Measurements from ENCODE around the gene NDUFB3.
"Not testable (repeated sequence)": the region's sequence is repeated elsewhere in the genome, so short reads cannot be mapped to it uniquely, and the experiment has no call there.

The NDUFB3 gene

GRCh38 chr2:201114846-201115245, 43.0 kb downstream of the NDUFB3 start:
- H3K27me3 ChIP-seq: no peaks in the 10 kb centered on the region
- H3K9ac ChIP-seq: no peak overlapping the region
- peaks cover 8% of the 10 kb centered on the region; the same call in 1 of the 2 replicates for H4K20me1 ChIP-seq
- no peaks in the 10 kb centered on the region for H3K9me3 ChIP-seq
- H3K4me2 ChIP-seq: peak overlapping the region; percentile 87; the same call in 1 of the 2 replicates
- no peak overlapping the region for H3K4me3 ChIP-seq
- no peak overlapping the region for H3K27ac ChIP-seq
- TF ChIP-seq Cebpa-rat (IDR thresholded peaks at IDR 0.05): no peak
- H3K36me3 ChIP-seq: no peaks in the 10 kb centered on the region
- peaks cover 15% of the 10 kb centered on the region for H3K4me1 ChIP-seq

- Histone ChIP-seq H3K27ac (peak within 1 kb of the TSS; percentile 99), H3K36me3 (no peaks in the 10 kb centered on the region), H3K4me3 (peak within 1 kb of the TSS; percentile 80), H3K9me3 (no peaks in the 10 kb centered on the region), H3K9ac (peak within 1 kb of the TSS; percentile 97), H3K4me2 (peak within 1 kb of the TSS; percentile 87), H3K4me1 (peaks cover 30% of the 10 kb centered on the region), H3K27me3 (no peaks in the 10 kb centered on the region), H4K20me1 (peaks cover 20% of the 10 kb centered on the region; the same call in 1 of the 2 replicates)
- no peak for TF ChIP-seq Cebpa-rat (IDR thresholded peaks at IDR 0.05)
Observed at GRCh38 chr2:201116115-201116958, 44.5 kb downstream of the NDUFB3 start, which contains the start of gene CFLAR. CFLAR (plus strand) TSS chr2:201116164; CDS start chr2:201129866, 13,702 bp downstream.

- H3K9me3 ChIP-seq: no peaks in the 10 kb centered on the region
- peak overlapping the region; percentile 97 for H3K9ac ChIP-seq
- peaks cover 38% of the 10 kb centered on the region for H3K4me1 ChIP-seq
- peaks cover 28% of the 10 kb centered on the region; the same call in 1 of the 2 replicates for H4K20me1 ChIP-seq
- no peaks in the 10 kb centered on the region for H3K36me3 ChIP-seq
- no peak; the same call in 1 of the 2 replicates for TF ChIP-seq Cebpa-rat (IDR thresholded peaks at IDR 0.05)
- peak overlapping the region; percentile 87 for H3K4me2 ChIP-seq
- no peaks in the 10 kb centered on the region for H3K27me3 ChIP-seq
- H3K4me3 ChIP-seq: peak overlapping the region; percentile 80
- H3K27ac ChIP-seq: peak overlapping the region; percentile 99
Observed at GRCh38 chr2:201116959-201117734, 45.3 kb downstream of the NDUFB3 start.

DNA sequence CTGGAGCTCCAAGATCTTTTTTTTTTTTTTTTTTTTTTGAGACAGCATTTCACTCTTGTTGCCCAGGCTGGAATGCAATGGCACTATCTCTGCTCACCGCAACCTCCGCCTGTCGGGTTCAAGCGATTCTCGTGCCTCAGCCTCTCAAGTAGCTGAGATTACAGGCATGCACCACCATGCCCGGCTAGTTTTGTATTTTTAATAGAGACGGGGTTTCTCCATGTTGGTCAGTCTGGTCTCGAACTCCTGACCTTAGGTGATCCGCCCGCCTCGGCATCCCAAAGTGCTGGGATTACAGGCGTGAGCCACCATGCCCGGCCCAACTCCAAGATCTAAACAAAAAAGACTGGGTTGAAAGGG, 45.9 kb downstream of the NDUFB3 start:
- Histone ChIP-seq H3K27ac (peak overlapping the region; percentile 99), H3K4me1 (peaks cover 40% of the 10 kb centered on the region), H3K4me3 (peak overlapping the region; percentile 80), H3K4me2 (peak overlapping the region; percentile 87), H4K20me1 (peaks cover 34% of the 10 kb centered on the region; the same call in 1 of the 2 replicates), H3K9ac (peak overlapping the region; percentile 97)
- H3K27me3 ChIP-seq, H3K36me3 ChIP-seq, H3K9me3 ChIP-seq: not testable (repeated sequence)

GRCh38 chr2:201118121-201118960, 46.5 kb downstream of the NDUFB3 start:
- peak overlapping the region; percentile 99 for H3K27ac ChIP-seq
- peaks cover 40% of the 10 kb centered on the region for H3K4me1 ChIP-seq
- TF ChIP-seq Cebpa-rat (IDR thresholded peaks at IDR 0.05): no peak
- no peaks in the 10 kb centered on the region for H3K9me3 ChIP-seq
- 0 out of 2 replicates have a peak, but pooled peaks cover 7% of the 10 kb centered on the region for H3K36me3 ChIP-seq
- peak overlapping the region; percentile 97 for H3K9ac ChIP-seq
- peak overlapping the region; percentile 87 for H3K4me2 ChIP-seq
- no peaks in the 10 kb centered on the region for H3K27me3 ChIP-seq
- H3K4me3 ChIP-seq: peak overlapping the region; percentile 80
- peaks cover 40% of the 10 kb centered on the region; the same call in 1 of the 2 replicates for H4K20me1 ChIP-seq

GRCh38 chr2:201118961-201119854, 47.4 kb downstream of the NDUFB3 start:
- Histone ChIP-seq H3K36me3 (0 out of 2 replicates have a peak, but pooled peaks cover 7% of the 10 kb centered on the region), H3K4me1 (peaks cover 40% of the 10 kb centered on the region), H3K9ac (peak overlapping the region; percentile 97), H3K4me2 (peak overlapping the region; percentile 87), H3K27ac (peak overlapping the region; percentile 99), H3K9me3 (no peaks in the 10 kb centered on the region), H3K4me3 (peak overlapping the region; percentile 80), H4K20me1 (peaks cover 49% of the 10 kb centered on the region; the same call in 1 of the 2 replicates), H3K27me3 (no peaks in the 10 kb centered on the region)
- TF ChIP-seq Cebpa-rat (IDR thresholded peaks at IDR 0.05): no peak

- Histone ChIP-seq H4K20me1 (peaks cover 79% of the 10 kb centered on the region; the same call in 1 of the 2 replicates), H3K4me3 (no peak overlapping the region), H3K27me3 (no peaks in the 10 kb centered on the region), H3K36me3 (0 out of 2 replicates have a peak, but pooled peaks cover 7% of the 10 kb centered on the region), H3K9ac (no peak overlapping the region), H3K4me2 (no peak overlapping the region), H3K9me3 (no peaks in the 10 kb centered on the region), H3K4me1 (peaks cover 66% of the 10 kb centered on the region), H3K27ac (no peak overlapping the region)
- no peak for TF ChIP-seq Cebpa-rat (IDR thresholded peaks at IDR 0.05)
Observed at GRCh38 chr2:201122276-201122675, 50.5 kb downstream of the NDUFB3 start.
